ENCODE data around the gene FOLR3. TPM values are rescaled to one million over a fixed set of nuclear protein-coding genes. Genes with fewer than 3 reads are reported as not detected.
A peak's percentile ranks its signal among the peaks of the same experiment; 100 is the strongest.

The FOLR3 gene
- total RNA-seq, 1 experiment from 2014 or later, result not detected

GRCh38 chr11:72177656-72178055, 42.1 kb downstream of the FOLR3 start:
- no peak overlapping the region for H3K9ac ChIP-seq (ENCODE audit: low read length)
- no peaks in the 10 kb centered on the region for H4K20me1 ChIP-seq (ENCODE audit: low read length)
- no peaks in the 10 kb centered on the region for H3K79me2 ChIP-seq (ENCODE audit: low read length)
- H3K4me2 ChIP-seq (ENCODE audit: low read length), result no peak overlapping the region
- no peaks in the 10 kb centered on the region for H3K9me2 ChIP-seq (replicated peaks; ENCODE audit: low read length)
- H3F3A ChIP-seq (ENCODE audit: low read length, unreplicated experiment), result no peaks in the 10 kb centered on the region
- intact Hi-C loops (cut with micrococcal nuclease), result no loop called here
- ChIA-PET CTCF (no interaction called here), POLR2A (ENCODE audit: unreplicated experiment) (no interaction called here)
- no peaks in the 10 kb centered on the region for H3K9me3 ChIP-seq (ENCODE audit: low read length)
- H3K4me1 ChIP-seq (ENCODE audit: insufficient read depth, low read length), result peaks cover 7% of the 10 kb centered on the region; the same call in 1 of the 2 replicates
- no peaks in the 10 kb centered on the region for H3K36me3 ChIP-seq (ENCODE audit: low read depth, low read length)
- no peak overlapping the region for H3K27ac ChIP-seq (ENCODE audit: low read length)
- no peak overlapping the region for H2AFZ ChIP-seq (ENCODE audit: low read length)
- BruUV-seq (replicated peaks), result no TSS peak
- TF ChIP-seq EZH2 (IDR thresholded peaks at IDR 0.05; ENCODE audit: low read length, unreplicated experiment) (no peak), EZH2phosphoT487 (IDR thresholded peaks at IDR 0.05; ENCODE audit: borderline replicate concordance, low read length) (no peak), CTCF (conservative IDR thresholded peaks at IDR 0.05; ENCODE audit: low read depth, low read length) (no peak)
- no peak overlapping the region for H3K4me3 ChIP-seq (ENCODE audit: low read length)
- H3K27me3 ChIP-seq (ENCODE audit: low read length), result 0 out of 2 replicates have a peak, but pooled peaks cover 3% of the 10 kb centered on the region
- no peak for DNase-seq
- ATAC-seq, result no peak

GRCh38 chr11:72179049-72179803, 43.7 kb downstream of the FOLR3 start:
- Histone ChIP-seq H3K9me3 (ENCODE audit: low read length) (no peaks in the 10 kb centered on the region), H3K4me1 (ENCODE audit: insufficient read depth, low read length) (peaks cover 5% of the 10 kb centered on the region; the same call in 1 of the 2 replicates), H3K9me2 (replicated peaks; ENCODE audit: low read length) (no peaks in the 10 kb centered on the region), H3K4me3 (ENCODE audit: low read length) (no peak overlapping the region), H2AFZ (ENCODE audit: low read length) (no peak overlapping the region; the same call in 1 of the 2 replicates), H3K9ac (ENCODE audit: low read length) (no peak overlapping the region), H3K27ac (ENCODE audit: low read length) (no peak overlapping the region), H3K27me3 (ENCODE audit: low read length) (0 out of 2 replicates have a peak, but pooled peaks cover 3% of the 10 kb centered on the region), H3F3A (ENCODE audit: low read length, unreplicated experiment) (no peaks in the 10 kb centered on the region), H4K20me1 (ENCODE audit: low read length) (no peaks in the 10 kb centered on the region), H3K79me2 (ENCODE audit: low read length) (no peaks in the 10 kb centered on the region), H3K4me2 (ENCODE audit: low read length) (no peak overlapping the region), H3K36me3 (ENCODE audit: low read depth, low read length) (no peaks in the 10 kb centered on the region)
- no TSS peak for BruUV-seq (replicated peaks)
- intact Hi-C loops (cut with micrococcal nuclease), result no loop called here
- ChIA-PET POLR2A (ENCODE audit: unreplicated experiment) (interaction anchor here (0.6 kb wide), 1 partner anchor 57 kb away, joined by 8 read pairs; no protein-coding TSS in a partner anchor), CTCF (no interaction called here)
- TF ChIP-seq EZH2phosphoT487 (IDR thresholded peaks at IDR 0.05; ENCODE audit: borderline replicate concordance, low read length), result no peak
- TF ChIP-seq CTCF (conservative IDR thresholded peaks at IDR 0.05; ENCODE audit: low read depth, low read length), result no peak
- no peak for TF ChIP-seq EZH2 (IDR thresholded peaks at IDR 0.05; ENCODE audit: low read length, unreplicated experiment)
- ATAC-seq (no peak), DNase-seq (peak; percentile 31)

All from PC-3 (cell line).